HG03103 (cell line): ENCODE measurements around the gene IPO13.

ENCODE experiments used
- ATAC-seq: cut with Tn5 transposase; IDR thresholded peaks from one replicate; pipeline ENCODE4 v1.9.1; 2021; ENCODE audit warnings: low read depth; ENCODE audit not compliant: unreplicated experiment

IPO13 gene

GRCh38 chr1:44008259-44008658, 61.5 kb downstream of the IPO13 start:
- ATAC-seq, result no peak

GRCh38 chr1:44010935-44011471, 64.3 kb downstream of the IPO13 start:
- ATAC-seq, result no peak

- no peak for ATAC-seq
These were observed 65.7 kb downstream of the IPO13 start for GRCh38 chr1:44012404-44012803.

GRCh38 chr1:44012941-44013609, 66.3 kb downstream of the IPO13 start:
- no peak for ATAC-seq

- ATAC-seq, result no peak
These were observed 67.2 kb downstream of the IPO13 start for GRCh38 chr1:44013949-44014348.

- ATAC-seq, result no peak
These were observed 67.8 kb downstream of the IPO13 start for GRCh38 chr1:44014365-44015104.

GRCh38 chr1:44015206-44015605, 68.5 kb downstream of the IPO13 start:
- ATAC-seq, result no peak

- no peak for ATAC-seq
These were observed 69.5 kb downstream of the IPO13 start for GRCh38 chr1:44016041-44016889.

GRCh38 chr1:44016890-44017400, 70.2 kb downstream of the IPO13 start:
- no peak for ATAC-seq
